PC-3 (cell line): Measurements from ENCODE around the gene GRIA4.

Experiments used
- CTCF ChIP-seq: fragments of 300-600 bp; sonication (generic); conservative IDR thresholded peaks from 2 replicates; pipeline ENCODE4 v1.5.1; 2017; ENCODE audit warnings: antibody characterized with exemption, low read depth, mild to moderate bottlenecking, low read length
- EZH2phosphoT487 ChIP-seq: fragments of 300-600 bp; sonication (generic); IDR thresholded peaks from 2 replicates; pipeline ENCODE4 v1.6.1; 2018; ENCODE audit warnings: mild to moderate bottlenecking, antibody characterized with exemption, low read length, borderline replicate concordance

- no peak for TF ChIP-seq CTCF
- no peak for TF ChIP-seq EZH2phosphoT487
These were observed 382.0 kb downstream of the GRIA4 start for GRCh38 chr11:105991888-105992287.
